Gastroesophageal sphincter (tissue), 3 donors: ENCODE results near the gene PCNA.

ENCODE experiments used
- CTCF ChIP-seq, 4 experiments: fragments of 200-600 bp in 2 of 4; fragments of 450-650 bp in 2 of 4; sonication (generic) in 1 of 4; IDR thresholded peaks; one replicate each; pipeline ENCODE4 v1.5.1; 2017 to 2019; ENCODE audit warnings: antibody characterized with exemption in 4 of 4, mild to moderate bottlenecking in 2 of 4, moderate library complexity in 2 of 4
- EP300 ChIP-seq: sonication (generic); formaldehyde crosslinking; IDR thresholded peaks from one replicate; pipeline ENCODE4 v1.6.1; 2017; ENCODE audit warnings: antibody characterized with exemption, mild to moderate bottlenecking
- POLR2A ChIP-seq, 2 donors: fragments of 450-650 bp; IDR thresholded peaks; one replicate each; pipeline ENCODE4 v1.6.1; 2017; ENCODE audit warnings: antibody characterized with exemption in 2 of 2, mild to moderate bottlenecking in 2 of 2, moderate library complexity in 1 of 2

DNA sequence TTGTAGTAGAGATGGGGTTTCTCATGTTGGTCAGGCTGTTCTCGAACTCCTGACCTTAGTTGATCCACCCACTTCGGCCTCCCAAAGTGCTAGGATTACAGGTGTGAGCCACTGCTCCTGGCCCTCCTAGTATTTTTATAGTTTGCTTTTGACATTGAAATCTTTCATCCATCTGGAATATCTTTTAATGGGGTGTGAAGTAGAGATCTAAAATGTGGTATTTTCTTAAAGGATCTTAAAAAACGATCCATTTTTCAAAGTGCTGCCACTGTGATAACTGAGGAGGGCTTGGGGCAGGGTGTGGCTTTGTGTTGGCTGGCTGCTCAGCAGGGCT, 30.1 kb upstream of the PCNA start:
- TF ChIP-seq EP300 (no peak), POLR2A (IDR thresholded peaks at IDR 0.05) (no peak), CTCF (IDR thresholded peaks at IDR 0.05) (no peak)
